Erythroblast (primary cell): Measurements from ENCODE around the gene FBLIM1.

Source experiments
- GATA1 ChIP-seq: IDR thresholded peaks from 2 replicates; pipeline ENCODE4 v1.6.1; 2011; ENCODE audit warnings: low read depth, mild to moderate bottlenecking, control low read depth, low read length, moderate library complexity
- POLR2A ChIP-seq: IDR thresholded peaks from 2 replicates; pipeline ENCODE4 v1.6.1; 2011; ENCODE audit warnings: mild to moderate bottlenecking, low read length

- no peak for TF ChIP-seq POLR2A
- no peak for TF ChIP-seq GATA1
Measured at GRCh38 chr1:15777909-15778707, 19.5 kb downstream of the FBLIM1 start.
